Astrocyte (in vitro differentiated cells and primary cell): ENCODE measurements around the gene PCK1. TPM values are rescaled to one million over a fixed set of nuclear protein-coding genes. Genes with fewer than 3 reads are reported as not detected.

Experiments used
- DNase-seq: peaks from one replicate; pipeline ENCODE4 v3.0.0-alpha.2; 2010; ENCODE audit warnings: low read depth
- FAIRE-seq: peaks from 2 replicates; lab custom pipeline; 2011; peaks lifted over from hg19 to GRCh38; lab: Jason Lieb, UNC
- H2AFZ ChIP-seq: 2 replicates; pipeline ENCODE4 v1.6.0; 2012; ENCODE audit warnings: low read depth, low read length, inconsistent platforms
- H3K27ac ChIP-seq: 2 replicates; pipeline ENCODE4 v1.5.1; 2011; ENCODE audit warnings: low read depth, low read length, inconsistent platforms
- H3K27me3 ChIP-seq: 2 replicates; pipeline ENCODE4 v1.6.0; 2011; ENCODE audit warnings: low read length, inconsistent platforms; ENCODE audit not compliant: insufficient read depth
- H3K36me3 ChIP-seq: 2 replicates; pipeline ENCODE4 v1.5.1; 2011; ENCODE audit warnings: low read length, inconsistent platforms; ENCODE audit not compliant: insufficient read depth
- H3K4me1 ChIP-seq: 2 replicates; pipeline ENCODE4 v1.5.1; 2011; ENCODE audit warnings: low read length, inconsistent platforms; ENCODE audit not compliant: insufficient read depth
- H3K4me2 ChIP-seq: 2 replicates; pipeline ENCODE4 v1.6.0; 2012; ENCODE audit warnings: low read length, inconsistent platforms
- H3K4me3 ChIP-seq: 2 replicates; pipeline ENCODE4 v1.5.1; 2011; ENCODE audit warnings: low read depth, mild to moderate bottlenecking, low read length, inconsistent platforms; ENCODE audit not compliant: insufficient read depth
- H3K79me2 ChIP-seq: 2 replicates; pipeline ENCODE4 v1.6.0; 2012; ENCODE audit warnings: mild to moderate bottlenecking, low read length, inconsistent platforms; ENCODE audit not compliant: insufficient read depth
- H3K9ac ChIP-seq: 2 replicates; pipeline ENCODE4 v1.6.0; 2012; ENCODE audit warnings: mild to moderate bottlenecking, low read length, inconsistent platforms
- H3K9me3 ChIP-seq: 2 replicates; pipeline ENCODE4 v1.5.1; 2012; ENCODE audit warnings: low read depth, mild to moderate bottlenecking, low read length, inconsistent platforms; ENCODE audit not compliant: insufficient read depth
- H4K20me1 ChIP-seq: 2 replicates; pipeline ENCODE4 v1.6.0; 2012; ENCODE audit warnings: low read length, inconsistent platforms; ENCODE audit not compliant: insufficient read depth
- H3K27ac Mint-ChIP-seq: one replicate; pipeline ENCODE4 v1.8.0; 2021; ENCODE audit warnings: mild to moderate bottlenecking, mixed read lengths; ENCODE audit not compliant: unreplicated experiment
- H3K27me3 Mint-ChIP-seq: one replicate; pipeline ENCODE4 v1.8.0; 2021; ENCODE audit warnings: low read depth, mixed read lengths; ENCODE audit not compliant: unreplicated experiment
- H3K36me3 Mint-ChIP-seq: one replicate; pipeline ENCODE4 v1.8.0; 2021; ENCODE audit warnings: low read depth, mixed read lengths; ENCODE audit not compliant: unreplicated experiment
- H3K4me1 Mint-ChIP-seq: one replicate; pipeline ENCODE4 v1.8.0; 2021; ENCODE audit warnings: low read depth, mixed read lengths; ENCODE audit not compliant: unreplicated experiment
- H3K4me3 Mint-ChIP-seq: one replicate; pipeline ENCODE4 v1.8.0; 2021; ENCODE audit warnings: mild to moderate bottlenecking, moderate library complexity, mixed read lengths; ENCODE audit not compliant: unreplicated experiment
- H3K9me3 Mint-ChIP-seq: one replicate; pipeline ENCODE4 v1.8.0; 2021; ENCODE audit warnings: mild to moderate bottlenecking, mixed read lengths; ENCODE audit not compliant: unreplicated experiment
- EZH2 ChIP-seq: IDR thresholded peaks from 2 replicates; pipeline ENCODE4 v1.6.1; 2012; ENCODE audit warnings: mild to moderate bottlenecking, low read length, inconsistent platforms; ENCODE audit not compliant: insufficient read depth
- total RNA-seq: library from RNA; stranded (reverse); gene quantifications from 2 replicates; pipeline ENCODE4 v1.2.1, GENCODE V29; 2021
- TF ChIP-seq, protein P1 (sequence below): IDR thresholded peaks from 2 replicates; pipeline ENCODE4 v1.5.1; 2011; ENCODE audit warnings: low read depth, mild to moderate bottlenecking, inconsistent platforms, low read length, moderate library complexity; ENCODE audit not compliant: insufficient read depth

Gene PCK1
- total RNA-seq, 1 donor from 2014 or later = not detected

DNA sequence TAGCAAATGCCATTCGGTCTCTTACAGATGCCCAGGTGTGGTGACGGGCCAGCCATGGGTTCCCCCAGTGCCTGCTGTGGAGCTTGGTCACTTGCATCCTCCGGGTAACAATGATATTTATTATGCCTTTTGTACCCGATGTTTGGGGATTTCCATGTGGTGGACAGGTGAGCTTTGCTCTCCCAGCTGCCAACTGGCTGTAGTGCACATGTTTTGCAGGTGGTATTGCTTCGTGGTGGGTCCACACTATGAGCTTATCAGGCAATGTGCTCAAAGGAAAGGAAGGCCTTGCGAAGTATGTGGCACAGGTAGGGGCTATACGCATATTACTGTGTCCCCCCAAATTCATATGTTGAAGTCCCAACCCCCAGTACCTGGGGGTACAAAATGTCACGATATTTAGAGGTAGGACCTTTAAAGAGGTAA, 31.7 kb upstream of the PCK1 start:
- Histone ChIP-seq H3K79me2 (no peaks in the 10 kb centered on the region), H3K4me3 (no peak overlapping the region), H4K20me1 (no peaks in the 10 kb centered on the region), H3K36me3 (no peaks in the 10 kb centered on the region), H3K4me1 (no peaks in the 10 kb centered on the region), H2AFZ (no peak overlapping the region), H3K9ac (no peak overlapping the region), H3K27ac (no peak overlapping the region), H3K4me2 (no peak overlapping the region), H3K9me3 (no peaks in the 10 kb centered on the region), H3K27me3 (peaks cover 24% of the 10 kb centered on the region)
- Mint-ChIP-seq H3K4me3 (no peak overlapping the region), H3K27me3 (peaks cover 35% of the 10 kb centered on the region), H3K36me3 (no peaks in the 10 kb centered on the region), H3K4me1 (no peaks in the 10 kb centered on the region), H3K27ac (no peak overlapping the region), H3K9me3 (peaks cover 7% of the 10 kb centered on the region)
- DNase-seq (no peak), FAIRE-seq (no peak)
- TF ChIP-seq, protein P1, sequence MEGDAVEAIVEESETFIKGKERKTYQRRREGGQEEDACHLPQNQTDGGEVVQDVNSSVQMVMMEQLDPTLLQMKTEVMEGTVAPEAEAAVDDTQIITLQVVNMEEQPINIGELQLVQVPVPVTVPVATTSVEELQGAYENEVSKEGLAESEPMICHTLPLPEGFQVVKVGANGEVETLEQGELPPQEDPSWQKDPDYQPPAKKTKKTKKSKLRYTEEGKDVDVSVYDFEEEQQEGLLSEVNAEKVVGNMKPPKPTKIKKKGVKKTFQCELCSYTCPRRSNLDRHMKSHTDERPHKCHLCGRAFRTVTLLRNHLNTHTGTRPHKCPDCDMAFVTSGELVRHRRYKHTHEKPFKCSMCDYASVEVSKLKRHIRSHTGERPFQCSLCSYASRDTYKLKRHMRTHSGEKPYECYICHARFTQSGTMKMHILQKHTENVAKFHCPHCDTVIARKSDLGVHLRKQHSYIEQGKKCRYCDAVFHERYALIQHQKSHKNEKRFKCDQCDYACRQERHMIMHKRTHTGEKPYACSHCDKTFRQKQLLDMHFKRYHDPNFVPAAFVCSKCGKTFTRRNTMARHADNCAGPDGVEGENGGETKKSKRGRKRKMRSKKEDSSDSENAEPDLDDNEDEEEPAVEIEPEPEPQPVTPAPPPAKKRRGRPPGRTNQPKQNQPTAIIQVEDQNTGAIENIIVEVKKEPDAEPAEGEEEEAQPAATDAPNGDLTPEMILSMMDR = no peak
- no peak for TF ChIP-seq EZH2

DNA sequence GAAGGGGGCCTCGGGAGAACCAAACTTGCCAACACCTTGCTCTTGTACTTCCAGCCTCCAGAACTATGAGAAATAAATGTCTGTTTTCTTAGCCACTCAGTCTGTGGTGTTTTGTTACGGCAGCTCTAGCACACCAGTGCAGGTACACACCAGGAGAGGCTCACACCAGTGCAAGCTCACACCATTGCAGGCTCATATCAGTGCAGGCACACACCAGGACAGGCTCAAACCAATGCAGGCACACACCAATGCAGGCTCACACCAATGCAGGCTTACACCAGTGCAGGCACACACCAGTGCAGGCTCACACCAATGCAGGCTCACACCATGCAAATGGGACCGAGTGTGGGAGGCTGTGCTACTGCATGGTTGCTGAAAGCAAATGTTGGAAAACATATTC, 31.1 kb upstream of the PCK1 start:
- H3K4me3 ChIP-seq = no peak overlapping the region
- no peaks in the 10 kb centered on the region for H3K79me2 ChIP-seq
- H3K4me2 ChIP-seq = no peak overlapping the region
- H3K9me3 ChIP-seq = no peaks in the 10 kb centered on the region
- DNase-seq = no peak
- no peak overlapping the region for H2AFZ ChIP-seq
- H3K4me1 ChIP-seq = no peaks in the 10 kb centered on the region
- Mint-ChIP-seq H3K4me3 (no peak overlapping the region), H3K9me3 (peaks cover 7% of the 10 kb centered on the region), H3K27ac (no peak overlapping the region), H3K36me3 (no peaks in the 10 kb centered on the region), H3K27me3 (peaks cover 40% of the 10 kb centered on the region), H3K4me1 (no peaks in the 10 kb centered on the region)
- no peak overlapping the region for H3K9ac ChIP-seq
- no peak for FAIRE-seq
- no peaks in the 10 kb centered on the region for H3K36me3 ChIP-seq
- no peak overlapping the region for H3K27ac ChIP-seq
- TF ChIP-seq EZH2 = no peak
- TF ChIP-seq, protein P1 = no peak
- no peaks in the 10 kb centered on the region for H4K20me1 ChIP-seq
- peaks cover 24% of the 10 kb centered on the region for H3K27me3 ChIP-seq

DNA sequence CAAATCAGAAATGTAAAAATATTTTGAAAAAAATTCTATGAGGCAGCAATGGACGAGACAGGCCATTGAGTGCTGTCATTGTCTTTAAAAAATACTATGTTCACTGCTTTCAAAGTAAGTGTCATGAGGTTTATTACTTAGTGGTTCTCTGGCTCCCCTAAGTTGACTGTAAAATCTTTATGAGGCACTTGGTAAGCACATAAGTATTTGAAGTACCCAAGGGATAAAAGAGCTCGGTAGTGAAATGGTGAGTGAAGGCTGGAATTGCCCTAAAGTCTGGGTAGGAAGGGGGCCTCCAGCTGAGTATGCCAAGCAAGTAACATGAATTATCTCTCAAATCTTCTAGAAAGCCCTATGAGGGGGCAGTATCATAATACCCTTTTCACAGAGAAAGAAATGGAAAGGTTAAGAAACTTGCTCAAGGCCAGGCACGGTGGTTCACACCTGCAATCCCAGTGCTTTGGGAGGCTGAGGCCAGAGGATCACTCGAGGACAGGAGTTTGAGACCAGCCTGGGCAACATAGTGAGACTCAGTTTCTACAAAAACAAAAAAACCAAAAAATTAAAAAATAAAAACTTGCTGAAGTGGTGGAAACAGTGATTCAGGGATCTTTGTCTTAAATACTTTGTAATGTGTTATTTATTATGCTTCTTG, 30.5 kb upstream of the PCK1 start:
- Histone ChIP-seq H3K27me3 (peaks cover 24% of the 10 kb centered on the region), H3K9me3 (no peaks in the 10 kb centered on the region), H3K9ac (no peak overlapping the region), H3K4me3 (no peak overlapping the region), H3K36me3 (no peaks in the 10 kb centered on the region), H3K79me2 (no peaks in the 10 kb centered on the region), H4K20me1 (no peaks in the 10 kb centered on the region), H3K4me2 (no peak overlapping the region), H2AFZ (no peak overlapping the region), H3K27ac (no peak overlapping the region), H3K4me1 (no peaks in the 10 kb centered on the region)
- Mint-ChIP-seq H3K9me3 (peaks cover 7% of the 10 kb centered on the region), H3K27me3 (peaks cover 46% of the 10 kb centered on the region), H3K4me3 (no peak overlapping the region), H3K4me1 (no peaks in the 10 kb centered on the region), H3K36me3 (no peaks in the 10 kb centered on the region), H3K27ac (no peak overlapping the region)
- DNase-seq (no peak), FAIRE-seq (no peak)
- TF ChIP-seq, protein P1 = no peak
- no peak for TF ChIP-seq EZH2
